ENCODE results near the gene ETV3. TPM values are rescaled to one million over a fixed set of nuclear protein-coding genes. Genes with fewer than 3 reads are reported as not detected.

ETV3 gene
- total and polyA plus RNA-seq, 2 of the 13 experiments (the other 11 are each of a cell fraction or from before 2014, with no cell fraction given), result 4.2 to 5.8 TPM

DNA sequence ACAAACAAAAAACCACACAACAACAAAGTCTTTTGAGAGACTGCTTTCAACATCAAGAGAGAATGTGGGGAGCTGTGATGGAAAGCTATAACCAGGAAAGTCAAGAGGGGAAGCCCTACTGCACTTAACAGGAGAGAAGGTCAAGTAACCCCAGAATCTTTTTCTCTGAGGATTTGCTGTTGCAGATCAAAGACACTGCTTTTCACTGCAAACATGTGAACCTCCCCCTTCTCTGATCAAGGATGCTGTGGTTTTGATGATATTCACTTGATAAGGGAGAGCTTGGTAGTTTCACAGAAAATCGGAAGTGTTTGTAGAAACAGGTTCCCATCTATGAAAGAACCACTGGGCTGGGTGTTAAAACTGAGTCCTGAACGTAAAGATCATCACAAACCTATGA lies 4.8 kb downstream of the ETV3 start (continued):
- TF ChIP-seq MEIS2 (CRISPR knock-in tag; IDR thresholded peaks at IDR 0.05), result no peak
- TF ChIP-seq ZNF850 (CRISPR knock-in tag; conservative IDR thresholded peaks at IDR 0.05), result no peak
- TF ChIP-seq, protein P1, sequence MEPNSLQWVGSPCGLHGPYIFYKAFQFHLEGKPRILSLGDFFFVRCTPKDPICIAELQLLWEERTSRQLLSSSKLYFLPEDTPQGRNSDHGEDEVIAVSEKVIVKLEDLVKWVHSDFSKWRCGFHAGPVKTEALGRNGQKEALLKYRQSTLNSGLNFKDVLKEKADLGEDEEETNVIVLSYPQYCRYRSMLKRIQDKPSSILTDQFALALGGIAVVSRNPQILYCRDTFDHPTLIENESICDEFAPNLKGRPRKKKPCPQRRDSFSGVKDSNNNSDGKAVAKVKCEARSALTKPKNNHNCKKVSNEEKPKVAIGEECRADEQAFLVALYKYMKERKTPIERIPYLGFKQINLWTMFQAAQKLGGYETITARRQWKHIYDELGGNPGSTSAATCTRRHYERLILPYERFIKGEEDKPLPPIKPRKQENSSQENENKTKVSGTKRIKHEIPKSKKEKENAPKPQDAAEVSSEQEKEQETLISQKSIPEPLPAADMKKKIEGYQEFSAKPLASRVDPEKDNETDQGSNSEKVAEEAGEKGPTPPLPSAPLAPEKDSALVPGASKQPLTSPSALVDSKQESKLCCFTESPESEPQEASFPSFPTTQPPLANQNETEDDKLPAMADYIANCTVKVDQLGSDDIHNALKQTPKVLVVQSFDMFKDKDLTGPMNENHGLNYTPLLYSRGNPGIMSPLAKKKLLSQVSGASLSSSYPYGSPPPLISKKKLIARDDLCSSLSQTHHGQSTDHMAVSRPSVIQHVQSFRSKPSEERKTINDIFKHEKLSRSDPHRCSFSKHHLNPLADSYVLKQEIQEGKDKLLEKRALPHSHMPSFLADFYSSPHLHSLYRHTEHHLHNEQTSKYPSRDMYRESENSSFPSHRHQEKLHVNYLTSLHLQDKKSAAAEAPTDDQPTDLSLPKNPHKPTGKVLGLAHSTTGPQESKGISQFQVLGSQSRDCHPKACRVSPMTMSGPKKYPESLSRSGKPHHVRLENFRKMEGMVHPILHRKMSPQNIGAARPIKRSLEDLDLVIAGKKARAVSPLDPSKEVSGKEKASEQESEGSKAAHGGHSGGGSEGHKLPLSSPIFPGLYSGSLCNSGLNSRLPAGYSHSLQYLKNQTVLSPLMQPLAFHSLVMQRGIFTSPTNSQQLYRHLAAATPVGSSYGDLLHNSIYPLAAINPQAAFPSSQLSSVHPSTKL (CRISPR knock-in tag; IDR thresholded peaks at IDR 0.05), result no peak

DNA sequence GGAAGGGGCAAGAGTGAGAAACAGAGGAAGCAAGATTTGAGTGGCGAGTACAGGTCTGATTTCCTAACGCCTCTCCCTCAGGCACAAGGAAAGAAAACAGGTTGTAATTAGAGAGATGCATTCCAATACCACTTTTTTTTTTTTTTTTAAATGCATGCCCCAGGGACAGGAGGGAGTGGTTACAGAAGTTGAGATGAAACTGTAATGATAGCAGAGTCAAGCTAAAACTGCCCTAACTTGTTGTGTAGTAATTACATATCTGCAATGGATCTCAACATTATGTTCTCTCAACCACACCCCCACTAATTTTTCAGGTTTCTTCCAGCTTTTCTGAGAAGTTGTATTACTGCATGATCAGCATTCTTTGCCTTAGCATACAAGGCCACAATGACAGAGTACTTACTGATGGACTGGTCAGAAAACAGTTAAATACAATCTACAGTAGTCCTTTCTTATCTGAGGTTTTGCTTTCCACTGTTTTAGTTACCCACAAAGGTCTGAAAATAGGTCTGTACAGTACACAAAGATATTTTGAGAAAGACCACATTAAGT lies 5.5 kb downstream of the ETV3 start:
- no peak for FAIRE-seq
- Histone ChIP-seq H3K27me3 (ENCODE audit: control insufficient read depth in 1 of 2, insufficient read depth in 2 of 2, low read length in 2 of 2) (no peaks in the 10 kb centered on the region; a peak in 1 of 5 replicates), H3K4me1 (ENCODE audit: insufficient read depth, low read length) (peaks cover 21% of the 10 kb centered on the region), H3K36me3 (replicated peaks in 1 of 2; ENCODE audit: control insufficient read depth in 1 of 2, insufficient read depth in 2 of 2, low read length in 2 of 2) (peaks cover 20 to 66% of the 10 kb centered on the region in 2 experiments), H3K4me2 (ENCODE audit: low read depth, low read length) (no peak overlapping the region), H3K4me3 (replicated peaks in 1 of 3; ENCODE audit: insufficient read depth in 1 of 3, low read depth in 2 of 3, low read length in 3 of 3) (no peak overlapping the region), H3K9me3 (ENCODE audit: low read length) (no peaks in the 10 kb centered on the region), H2AFZ (ENCODE audit: low read length) (no peak overlapping the region), H4K20me1 (ENCODE audit: insufficient read depth, low read length) (peaks cover 9% of the 10 kb centered on the region; the same call in 1 of the 2 replicates), H3K9ac (ENCODE audit: insufficient read depth, low read depth, low read length) (no peak overlapping the region), H3K27ac (ENCODE audit: extremely low read length, insufficient read depth, low read length) (no peak overlapping the region), H3K79me2 (ENCODE audit: insufficient read depth, low read length) (peaks cover 19% of the 10 kb centered on the region)
- intact Hi-C loops (cut with micrococcal nuclease; ENCODE audit: unreplicated experiment), result no loop called here
- DNase-seq (ENCODE audit: low spot score), result no peak
- in situ Hi-C loops (cut with HindIII; ENCODE audit: extremely low pct_ligation_motif_present, low pct_unique_long_range_greater_than_20kb), result no loop called here
- ChIA-PET POLR2A (no interaction called here), CTCF (ENCODE audit: low intra/inter-chr PET ratio, low total read pairs) (no interaction called here)
- ATAC-seq, result no peak
- 83% methylated on average over 2 of the region's 2 CpGs for WGBS (ENCODE audit: low lambda C conversion rate)
- BruUV-seq (replicated peaks), result no TSS peak
- TF ChIP-seq ZNF839 (CRISPR knock-in tag; IDR thresholded peaks at IDR 0.05; ENCODE audit: borderline replicate concordance) (no peak), ZNF30 (CRISPR knock-in tag; IDR thresholded peaks at IDR 0.05) (no peak), HNRNPLL (IDR thresholded peaks at IDR 0.05; ENCODE audit: low read depth, low read length, poor library complexity, severe bottlenecking) (no peak), CHD4 (IDR thresholded peaks at IDR 0.05; ENCODE audit: borderline replicate concordance, low read length) (no peak), MIER3 (CRISPR knock-in tag; IDR thresholded peaks at IDR 0.05; ENCODE audit: borderline replicate concordance) (no peak), MAF1 (CRISPR knock-in tag; IDR thresholded peaks at IDR 0.05; ENCODE audit: borderline replicate concordance) (no peak)
- TF ChIP-seq, protein P2, sequence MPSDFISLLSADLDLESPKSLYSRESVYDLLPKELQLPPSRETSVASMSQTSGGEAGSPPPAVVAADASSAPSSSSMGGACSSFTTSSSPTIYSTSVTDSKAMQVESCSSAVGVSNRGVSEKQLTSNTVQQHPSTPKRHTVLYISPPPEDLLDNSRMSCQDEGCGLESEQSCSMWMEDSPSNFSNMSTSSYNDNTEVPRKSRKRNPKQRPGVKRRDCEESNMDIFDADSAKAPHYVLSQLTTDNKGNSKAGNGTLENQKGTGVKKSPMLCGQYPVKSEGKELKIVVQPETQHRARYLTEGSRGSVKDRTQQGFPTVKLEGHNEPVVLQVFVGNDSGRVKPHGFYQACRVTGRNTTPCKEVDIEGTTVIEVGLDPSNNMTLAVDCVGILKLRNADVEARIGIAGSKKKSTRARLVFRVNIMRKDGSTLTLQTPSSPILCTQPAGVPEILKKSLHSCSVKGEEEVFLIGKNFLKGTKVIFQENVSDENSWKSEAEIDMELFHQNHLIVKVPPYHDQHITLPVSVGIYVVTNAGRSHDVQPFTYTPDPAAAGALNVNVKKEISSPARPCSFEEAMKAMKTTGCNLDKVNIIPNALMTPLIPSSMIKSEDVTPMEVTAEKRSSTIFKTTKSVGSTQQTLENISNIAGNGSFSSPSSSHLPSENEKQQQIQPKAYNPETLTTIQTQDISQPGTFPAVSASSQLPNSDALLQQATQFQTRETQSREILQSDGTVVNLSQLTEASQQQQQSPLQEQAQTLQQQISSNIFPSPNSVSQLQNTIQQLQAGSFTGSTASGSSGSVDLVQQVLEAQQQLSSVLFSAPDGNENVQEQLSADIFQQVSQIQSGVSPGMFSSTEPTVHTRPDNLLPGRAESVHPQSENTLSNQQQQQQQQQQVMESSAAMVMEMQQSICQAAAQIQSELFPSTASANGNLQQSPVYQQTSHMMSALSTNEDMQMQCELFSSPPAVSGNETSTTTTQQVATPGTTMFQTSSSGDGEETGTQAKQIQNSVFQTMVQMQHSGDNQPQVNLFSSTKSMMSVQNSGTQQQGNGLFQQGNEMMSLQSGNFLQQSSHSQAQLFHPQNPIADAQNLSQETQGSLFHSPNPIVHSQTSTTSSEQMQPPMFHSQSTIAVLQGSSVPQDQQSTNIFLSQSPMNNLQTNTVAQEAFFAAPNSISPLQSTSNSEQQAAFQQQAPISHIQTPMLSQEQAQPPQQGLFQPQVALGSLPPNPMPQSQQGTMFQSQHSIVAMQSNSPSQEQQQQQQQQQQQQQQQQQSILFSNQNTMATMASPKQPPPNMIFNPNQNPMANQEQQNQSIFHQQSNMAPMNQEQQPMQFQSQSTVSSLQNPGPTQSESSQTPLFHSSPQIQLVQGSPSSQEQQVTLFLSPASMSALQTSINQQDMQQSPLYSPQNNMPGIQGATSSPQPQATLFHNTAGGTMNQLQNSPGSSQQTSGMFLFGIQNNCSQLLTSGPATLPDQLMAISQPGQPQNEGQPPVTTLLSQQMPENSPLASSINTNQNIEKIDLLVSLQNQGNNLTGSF (CRISPR knock-in tag; IDR thresholded peaks at IDR 0.05), result no peak
- TF ChIP-seq, protein P3, sequence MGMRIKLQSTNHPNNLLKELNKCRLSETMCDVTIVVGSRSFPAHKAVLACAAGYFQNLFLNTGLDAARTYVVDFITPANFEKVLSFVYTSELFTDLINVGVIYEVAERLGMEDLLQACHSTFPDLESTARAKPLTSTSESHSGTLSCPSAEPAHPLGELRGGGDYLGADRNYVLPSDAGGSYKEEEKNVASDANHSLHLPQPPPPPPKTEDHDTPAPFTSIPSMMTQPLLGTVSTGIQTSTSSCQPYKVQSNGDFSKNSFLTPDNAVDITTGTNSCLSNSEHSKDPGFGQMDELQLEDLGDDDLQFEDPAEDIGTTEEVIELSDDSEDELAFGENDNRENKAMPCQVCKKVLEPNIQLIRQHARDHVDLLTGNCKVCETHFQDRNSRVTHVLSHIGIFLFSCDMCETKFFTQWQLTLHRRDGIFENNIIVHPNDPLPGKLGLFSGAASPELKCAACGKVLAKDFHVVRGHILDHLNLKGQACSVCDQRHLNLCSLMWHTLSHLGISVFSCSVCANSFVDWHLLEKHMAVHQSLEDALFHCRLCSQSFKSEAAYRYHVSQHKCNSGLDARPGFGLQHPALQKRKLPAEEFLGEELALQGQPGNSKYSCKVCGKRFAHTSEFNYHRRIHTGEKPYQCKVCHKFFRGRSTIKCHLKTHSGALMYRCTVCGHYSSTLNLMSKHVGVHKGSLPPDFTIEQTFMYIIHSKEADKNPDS (CRISPR knock-in tag; IDR thresholded peaks at IDR 0.05), result no peak
